ENCODE data around the gene SLC35G3. TPM values are rescaled to one million over a fixed set of nuclear protein-coding genes. Genes with fewer than 3 reads are reported as not detected.

The SLC35G3 gene
- total RNA-seq, 1 donor: not detected

- no peak for DNase-seq (ENCODE audit: low read depth)
- H3K4me3 ChIP-seq (ENCODE audit: low read depth, low read length): no peak overlapping the region
- no peak for TF ChIP-seq CTCF (IDR thresholded peaks at IDR 0.05; ENCODE audit: insufficient read depth, low read length)
These were observed 27.1 kb downstream of the SLC35G3 start for GRCh38 chr17:35167046-35167445.

- DNase-seq (ENCODE audit: low read depth): no peak
These were observed 27.7 kb downstream of the SLC35G3 start for GRCh38 chr17:35166526-35166925.

GRCh38 chr17:35164716-35165115, 29.5 kb downstream of the SLC35G3 start:
- H3K4me3 ChIP-seq (ENCODE audit: low read depth, low read length): no peak overlapping the region
- no peak for DNase-seq (ENCODE audit: low read depth)
- TF ChIP-seq CTCF (IDR thresholded peaks at IDR 0.05; ENCODE audit: insufficient read depth, low read length): no peak

More at GRCh38 chr17:35166526-35166925, 27.7 kb downstream of the SLC35G3 start:
- no peak overlapping the region for H3K4me3 ChIP-seq (ENCODE audit: low read depth, low read length)
- TF ChIP-seq CTCF (IDR thresholded peaks at IDR 0.05; ENCODE audit: insufficient read depth, low read length): no peak

- no peak for DNase-seq (ENCODE audit: low read depth)
- no peak overlapping the region for H3K4me3 ChIP-seq (ENCODE audit: low read depth, low read length)
- TF ChIP-seq CTCF (IDR thresholded peaks at IDR 0.05; ENCODE audit: insufficient read depth, low read length): no peak
These were observed 30.3 kb downstream of the SLC35G3 start for GRCh38 chr17:35163886-35164285.

GRCh38 chr17:35162755-35163154, 31.4 kb downstream of the SLC35G3 start:
- H3K4me3 ChIP-seq (ENCODE audit: low read depth, low read length): no peak overlapping the region
- no peak for DNase-seq (ENCODE audit: low read depth)
- TF ChIP-seq CTCF (IDR thresholded peaks at IDR 0.05; ENCODE audit: insufficient read depth, low read length): no peak

GRCh38 chr17:35161281-35161761, 32.9 kb downstream of the SLC35G3 start:
- no peak for DNase-seq (ENCODE audit: low read depth)
- TF ChIP-seq CTCF (IDR thresholded peaks at IDR 0.05; ENCODE audit: insufficient read depth, low read length): no peak
- H3K4me3 ChIP-seq (ENCODE audit: low read depth, low read length): no peak overlapping the region
